GM21390 (cell line): ENCODE data around the gene TRAF3IP1.

Experiments
- ATAC-seq: cut with Tn5 transposase; IDR thresholded peaks from one replicate; pipeline ENCODE4 v1.9.1; 2021; ENCODE audit not compliant: unreplicated experiment

TRAF3IP1 gene

DNA sequence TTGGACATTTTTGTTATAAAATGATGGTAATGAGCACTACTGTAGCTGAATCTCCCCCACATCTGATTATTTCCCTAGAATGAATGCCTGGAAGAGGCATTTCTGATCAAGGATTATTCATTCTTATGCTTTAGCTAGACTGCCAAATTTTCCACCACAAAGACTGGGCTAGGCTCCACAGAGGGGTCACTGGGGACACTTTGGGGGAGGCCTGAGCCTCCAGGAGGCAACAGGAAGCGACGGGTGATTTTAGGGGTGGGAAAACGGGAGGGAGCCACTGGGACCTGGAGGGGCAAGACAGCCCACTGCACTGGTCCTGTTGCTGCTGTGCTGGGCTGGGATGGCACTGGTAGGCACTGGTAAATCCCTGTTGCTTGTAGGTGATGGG lies 104.0 kb downstream of the TRAF3IP1 start:
- ATAC-seq, result no peak

DNA sequence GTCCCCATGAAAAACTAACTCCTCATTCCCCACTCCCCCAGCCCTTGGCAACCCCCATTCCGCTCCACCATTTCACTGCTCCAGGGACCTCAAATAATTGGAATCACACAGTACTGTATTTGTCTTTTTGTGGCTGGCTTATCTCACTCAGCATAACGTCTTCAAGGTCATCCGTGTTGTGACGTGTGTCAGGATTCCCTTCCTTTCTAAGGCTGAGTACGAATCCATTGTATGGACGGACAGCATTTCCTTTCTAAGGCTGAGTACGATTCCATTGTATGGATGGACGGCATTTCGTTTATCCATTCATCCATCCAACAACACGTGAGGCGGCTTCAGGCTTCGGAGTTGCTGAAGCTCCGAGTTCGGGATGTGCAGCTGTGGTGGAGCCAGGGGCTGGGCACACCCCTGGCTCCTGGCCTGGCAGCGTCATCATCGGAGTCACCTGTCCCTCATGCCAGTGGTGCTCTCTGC lies 105.2 kb downstream of the TRAF3IP1 start:
- ATAC-seq, result no peak

DNA sequence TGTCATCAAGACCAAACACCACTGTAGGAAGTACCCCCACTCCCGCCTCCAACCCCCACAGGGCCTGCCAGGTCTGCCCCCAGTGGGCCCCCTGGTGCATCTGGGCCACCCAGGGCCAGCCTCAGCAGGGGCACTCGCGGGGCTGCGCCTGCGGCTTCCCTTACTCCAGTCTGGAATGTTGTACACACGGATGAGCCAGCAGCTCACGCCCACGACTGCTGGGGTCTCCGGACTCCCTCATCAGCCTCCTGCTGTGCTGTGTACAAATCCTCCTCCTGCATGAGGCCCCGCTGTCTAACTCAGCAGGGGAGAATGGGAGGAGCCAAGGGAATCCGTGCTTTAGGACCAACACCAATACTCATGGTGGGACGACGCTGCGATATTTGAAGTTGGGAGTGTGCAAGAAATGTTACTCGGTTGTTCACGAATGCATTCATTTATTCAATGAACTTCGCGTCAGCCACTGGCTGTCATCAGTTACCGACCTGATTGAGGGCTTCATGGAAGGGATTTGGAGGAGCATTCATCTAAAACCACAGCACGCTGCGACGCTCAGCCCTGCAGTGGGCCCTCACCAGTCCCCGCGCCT lies 105.8 kb downstream of the TRAF3IP1 start:
- peak; percentile 20 for ATAC-seq

DNA sequence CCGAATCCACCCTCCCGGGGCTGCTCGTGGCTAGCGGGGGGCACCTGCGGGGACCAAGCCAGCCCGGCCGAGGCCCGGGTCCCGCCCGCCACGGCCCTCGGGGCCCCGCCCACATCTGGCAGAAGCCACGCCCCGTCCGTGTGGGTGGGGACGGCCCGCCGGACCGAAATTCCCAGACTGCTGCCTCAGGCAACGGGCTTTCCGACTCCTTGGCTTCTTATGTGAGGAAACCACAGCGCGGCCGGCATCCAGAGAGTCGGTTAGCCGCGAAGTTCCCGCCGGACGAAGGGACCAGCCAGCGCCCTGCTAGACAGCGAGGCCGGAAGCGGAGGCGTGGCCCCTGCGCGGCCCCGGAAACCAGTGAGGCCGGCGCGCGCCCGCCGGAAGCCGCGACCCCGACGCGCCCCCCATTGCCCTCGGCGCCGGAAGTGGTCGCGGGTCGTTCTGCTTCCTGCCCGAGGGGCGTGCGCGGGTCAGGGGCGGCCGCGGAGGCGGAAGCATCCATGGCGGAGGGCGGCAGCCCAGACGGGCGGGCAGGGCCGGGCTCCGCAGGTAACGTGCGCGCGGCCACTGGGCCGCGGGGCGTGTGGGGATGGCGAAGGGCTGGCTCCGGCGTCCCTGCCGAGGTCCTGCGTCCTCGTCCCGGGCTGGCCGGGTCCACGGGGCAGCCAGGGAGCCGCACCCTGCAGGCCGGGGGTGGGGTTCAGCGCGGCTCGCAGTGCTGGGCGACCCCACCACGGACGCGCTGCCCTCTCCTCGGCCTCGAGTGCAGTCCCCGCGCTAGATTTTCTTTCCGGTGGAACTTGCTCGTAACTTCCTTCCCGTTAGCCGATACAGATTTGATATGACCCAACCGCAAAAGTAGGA lies 106.5 kb downstream of the TRAF3IP1 start, which contains the start of gene ASB1:
Gene ASB1 (plus strand): TSS at position 360 of the 867 bp plus-strand sequence. CDS start 144 bp downstream, at position 504.
- peak; percentile 84 for ATAC-seq

DNA sequence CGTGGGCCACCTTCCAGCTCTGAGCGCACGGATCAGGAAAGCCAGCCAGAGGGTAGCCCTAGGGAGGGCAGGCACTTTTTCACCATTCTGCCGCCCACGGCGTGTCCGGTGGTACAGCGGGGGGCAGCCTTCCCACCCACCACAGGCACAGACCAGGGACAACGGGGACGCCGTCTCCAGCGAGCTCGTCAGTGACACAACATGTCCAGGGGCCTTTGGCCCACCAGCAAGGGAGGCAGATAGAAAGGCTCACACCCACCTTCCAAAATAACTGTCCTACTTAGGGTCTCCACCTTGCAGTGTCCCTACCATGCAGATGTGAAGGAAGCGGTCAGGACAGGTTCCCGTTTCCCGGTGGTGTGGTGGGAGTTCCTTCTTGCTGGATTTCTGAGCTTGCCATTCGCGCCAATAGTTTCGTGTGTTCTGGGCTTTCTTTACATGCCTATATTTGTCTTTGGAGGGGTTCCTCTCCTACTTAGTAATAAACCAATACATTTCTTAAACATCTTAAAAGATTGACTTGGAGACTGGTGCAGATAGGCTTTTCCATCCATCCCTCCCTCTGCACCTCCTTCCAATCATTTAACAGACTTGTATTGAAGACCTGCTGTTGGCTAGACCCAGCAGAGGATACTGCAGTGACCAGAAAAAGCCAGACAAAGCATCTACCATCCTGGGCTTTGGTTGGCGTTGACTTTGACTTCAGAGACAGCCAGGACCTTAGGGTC lies 107.3 kb downstream of the TRAF3IP1 start:
- ATAC-seq, result peak; percentile 14

DNA sequence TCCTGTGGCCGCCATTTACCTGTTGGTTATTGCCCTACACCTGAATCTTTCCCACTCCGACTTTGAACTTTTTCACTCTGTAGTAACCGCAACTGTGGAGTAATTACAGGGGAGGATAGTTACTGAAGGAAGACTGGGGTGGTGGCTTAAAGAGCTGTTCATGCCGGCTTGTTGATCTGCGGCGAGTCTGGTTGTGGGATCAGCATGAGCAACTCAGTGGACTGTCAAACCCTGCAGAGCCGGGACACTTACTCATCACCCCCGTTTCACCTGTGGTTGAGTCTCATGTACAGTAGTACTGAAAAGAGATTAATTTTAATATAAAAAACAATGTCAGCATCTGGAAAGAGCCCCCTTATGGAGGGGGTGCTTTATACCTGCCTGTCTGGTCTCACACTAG lies 108.5 kb downstream of the TRAF3IP1 start:
- no peak for ATAC-seq

DNA sequence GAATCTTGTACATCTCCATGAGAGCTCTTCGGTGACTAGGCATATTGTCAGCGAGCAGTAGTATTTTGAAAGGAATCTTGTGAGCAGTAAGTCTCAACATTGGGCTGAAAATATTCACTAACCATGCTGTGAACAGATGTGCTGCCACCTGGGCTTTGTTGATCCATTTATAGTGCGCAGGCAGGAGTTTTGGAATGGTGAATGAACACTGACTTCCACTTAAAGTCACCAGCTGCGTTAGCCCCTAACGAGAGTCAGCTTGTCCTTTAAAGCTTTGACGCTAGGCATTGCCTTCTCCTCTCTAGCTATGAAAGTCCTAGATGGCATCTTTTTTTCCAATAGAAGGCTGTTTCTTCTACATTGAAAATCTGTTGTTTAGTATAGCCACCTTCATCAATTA lies 110.5 kb downstream of the TRAF3IP1 start:
- ATAC-seq, result no peak

DNA sequence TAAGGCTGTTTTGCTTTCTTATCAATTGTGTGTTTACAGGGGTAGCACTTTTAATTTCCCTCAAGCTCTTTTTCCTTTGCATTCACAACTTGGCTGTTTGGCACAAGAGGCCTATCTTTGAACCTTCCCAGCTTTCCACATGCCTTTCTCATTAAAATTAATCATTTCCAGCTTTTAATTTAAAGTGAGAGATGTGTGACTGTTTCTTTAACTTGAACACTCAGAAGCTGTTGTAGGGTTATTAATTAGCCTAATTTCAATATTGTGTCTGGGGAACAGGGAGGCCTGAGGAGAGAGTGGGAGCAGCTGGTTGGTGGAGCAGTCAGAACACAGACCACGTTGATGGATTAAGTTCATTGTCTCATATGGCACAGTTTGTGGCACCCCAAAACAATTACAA lies 111.1 kb downstream of the TRAF3IP1 start:
- ATAC-seq, result no peak

DNA sequence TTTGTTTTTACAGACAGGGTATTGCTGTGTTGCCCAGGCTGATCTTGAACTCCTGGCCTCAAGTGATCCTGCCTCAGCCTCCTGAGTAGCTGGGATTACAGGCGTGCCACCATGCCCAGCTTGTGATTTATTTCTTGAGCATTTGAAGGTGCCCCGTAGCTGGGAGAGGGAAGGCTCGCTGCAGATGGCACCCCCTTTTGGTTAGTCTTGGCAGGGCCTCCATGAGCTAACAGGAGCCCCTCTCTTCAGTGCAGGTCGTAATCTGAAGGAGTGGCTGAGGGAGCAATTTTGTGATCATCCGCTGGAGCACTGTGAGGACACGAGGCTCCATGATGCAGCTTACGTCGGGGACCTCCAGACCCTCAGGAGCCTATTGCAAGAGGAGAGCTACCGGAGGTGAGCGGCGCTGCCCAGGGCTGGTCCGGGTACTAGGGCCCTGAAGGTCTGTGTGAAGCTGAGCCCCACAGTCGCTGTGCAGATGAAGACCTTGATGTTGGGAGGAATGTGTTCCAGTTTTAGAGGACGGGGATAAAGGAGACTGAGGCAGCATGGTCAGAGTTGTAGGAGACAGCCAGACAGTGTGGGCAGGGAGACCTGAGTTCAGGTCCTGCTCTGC lies 113.1 kb downstream of the TRAF3IP1 start:
- no peak for ATAC-seq

DNA sequence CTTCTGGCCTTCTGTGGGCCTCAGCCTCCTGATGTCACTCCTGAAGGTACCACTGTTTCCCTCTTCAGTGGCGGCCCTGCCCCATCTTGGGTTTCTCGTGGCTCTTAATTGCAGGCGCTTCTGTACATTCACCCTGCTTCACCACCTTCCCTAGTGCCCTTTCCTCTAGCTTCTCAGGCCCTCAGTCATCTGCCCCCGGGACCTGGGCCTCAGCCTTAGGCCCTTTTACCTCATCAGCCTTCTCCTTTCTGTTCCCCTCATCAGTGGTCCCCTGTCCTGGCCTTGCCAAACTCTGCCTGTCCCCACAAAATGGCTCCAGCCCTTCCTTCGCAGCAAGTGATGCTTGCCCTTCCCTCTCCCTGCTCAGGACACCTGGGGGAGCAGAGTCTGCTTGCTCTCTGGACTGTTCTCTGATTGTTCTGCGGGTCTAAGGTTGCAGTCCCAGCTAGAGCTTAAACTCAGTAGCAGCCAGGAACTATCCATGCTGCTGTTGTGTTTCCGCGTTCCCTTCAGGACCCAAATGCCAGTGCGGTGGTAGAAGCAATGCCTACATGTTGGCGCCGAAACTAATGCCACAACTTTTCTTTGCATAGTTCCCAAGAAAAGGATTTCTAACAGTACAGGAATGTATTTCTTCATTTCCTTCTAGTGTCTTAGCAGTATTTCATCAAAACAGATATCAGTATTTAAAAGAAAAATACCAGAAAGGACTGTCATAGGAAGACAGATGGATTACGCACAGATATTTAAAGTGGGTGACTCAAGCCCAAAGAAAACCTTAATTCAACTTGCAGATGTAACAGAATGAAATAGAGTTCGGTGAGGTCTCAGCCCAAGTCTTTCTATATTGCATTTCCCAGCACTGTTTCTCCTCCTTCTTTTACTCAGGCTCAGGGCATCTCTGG lies 113.9 kb downstream of the TRAF3IP1 start:
- ATAC-seq, result no peak

DNA sequence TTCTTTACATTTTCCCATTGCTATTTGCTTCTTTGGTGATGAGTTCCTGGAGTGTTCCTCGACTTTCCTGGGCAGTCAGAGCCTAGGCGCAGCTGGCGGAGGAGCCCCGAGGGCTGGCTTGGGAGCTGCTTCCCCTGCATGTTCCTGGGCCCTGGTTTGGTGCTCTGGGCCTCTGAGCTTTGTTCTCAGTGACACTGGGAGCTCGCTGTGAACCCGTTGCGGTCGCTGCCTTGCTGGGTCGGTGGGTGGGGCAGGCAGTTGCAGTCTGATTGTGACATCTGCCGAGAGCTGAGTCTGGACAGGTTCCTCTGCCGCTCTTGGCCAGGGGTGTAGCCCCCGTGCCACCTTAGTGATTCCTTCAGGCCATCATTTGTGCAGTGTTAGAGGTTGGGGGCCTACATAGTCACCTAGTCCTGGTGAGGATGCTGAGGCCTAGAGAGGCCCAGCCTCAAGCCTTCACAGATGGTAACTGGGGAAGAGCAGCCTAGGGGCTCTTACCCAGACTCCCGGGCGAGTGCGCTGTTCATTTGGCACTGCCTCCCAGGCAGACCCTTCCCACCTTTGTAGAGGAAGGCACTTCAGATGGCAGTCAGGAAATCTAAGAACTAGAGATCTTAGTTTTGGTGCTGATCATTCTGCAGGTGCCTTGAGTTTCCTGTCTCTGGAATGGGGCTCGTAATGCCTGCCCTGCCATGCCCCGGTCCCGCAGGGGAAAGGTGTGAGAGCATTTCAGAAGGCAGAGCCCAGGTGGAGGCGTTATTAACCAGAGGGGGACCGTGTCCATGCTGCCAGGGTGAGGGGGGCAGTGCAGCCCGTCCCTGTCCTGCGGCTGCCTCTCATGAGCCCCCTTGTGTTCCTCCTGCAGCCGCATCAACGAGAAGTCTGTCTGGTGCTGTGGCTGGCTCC lies 114.8 kb downstream of the TRAF3IP1 start:
- ATAC-seq, result no peak

DNA sequence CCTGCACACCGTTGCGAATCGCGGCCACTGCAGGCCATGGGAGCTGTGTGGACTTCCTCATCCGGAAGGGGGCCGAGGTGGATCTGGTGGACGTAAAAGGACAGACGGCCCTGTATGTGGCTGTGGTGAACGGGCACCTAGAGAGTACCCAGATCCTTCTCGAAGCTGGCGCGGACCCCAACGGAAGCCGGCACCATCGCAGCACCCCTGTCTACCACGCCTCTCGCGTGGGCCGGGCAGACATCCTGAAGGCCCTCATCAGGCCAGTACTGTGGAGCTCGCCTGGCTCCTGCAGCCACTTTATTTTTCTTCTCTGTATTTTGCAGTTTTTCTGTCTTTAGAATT lies 115.4 kb downstream of the TRAF3IP1 start:
- ATAC-seq, result no peak

DNA sequence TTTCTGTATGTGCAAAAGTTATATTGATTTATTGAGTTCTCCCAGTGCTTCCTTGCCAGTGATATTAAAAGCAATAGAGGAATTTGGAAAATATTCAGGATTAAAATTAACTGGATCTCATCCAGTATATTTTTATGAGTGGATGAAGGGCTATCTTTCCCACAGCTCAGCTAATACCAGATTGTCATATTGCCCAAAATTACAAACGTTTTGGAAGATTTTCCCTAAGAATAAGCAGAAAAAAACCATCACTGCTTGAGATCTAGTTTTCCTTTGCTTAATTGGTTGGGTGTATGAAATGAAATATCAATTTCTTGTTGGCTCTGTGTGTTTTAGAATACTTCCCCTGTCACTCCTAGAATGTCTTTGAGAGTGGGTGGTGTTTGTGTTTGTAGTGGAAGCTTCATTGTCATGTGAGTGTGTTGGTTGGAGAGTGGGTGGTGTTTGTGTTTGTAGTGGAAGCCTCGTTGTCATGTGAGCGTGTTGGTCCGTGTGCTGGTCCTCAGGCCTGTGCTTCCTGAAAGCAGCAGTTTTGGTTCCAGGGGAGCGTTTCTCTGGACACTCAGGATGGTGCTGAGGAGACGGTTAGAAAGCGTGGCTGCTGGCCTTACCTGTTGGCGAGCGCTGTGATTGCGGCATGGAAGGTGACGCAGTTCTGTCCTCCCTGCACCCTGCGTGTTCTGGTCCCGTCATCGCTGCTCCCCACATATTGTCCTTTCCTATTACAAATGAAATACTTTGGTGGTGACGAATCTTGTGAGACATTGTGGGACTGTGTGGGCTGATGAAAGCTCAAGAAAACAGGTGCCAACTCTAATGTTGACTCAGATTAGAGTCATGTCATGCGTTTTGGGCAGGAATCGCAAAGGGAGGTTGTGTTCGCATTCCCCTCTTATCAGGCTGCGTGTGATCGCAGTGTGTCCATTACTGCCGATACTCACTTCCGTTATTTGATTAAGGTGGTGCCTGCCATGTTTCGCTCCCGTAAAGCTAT lies 118.8 kb downstream of the TRAF3IP1 start:
- no peak for ATAC-seq

DNA sequence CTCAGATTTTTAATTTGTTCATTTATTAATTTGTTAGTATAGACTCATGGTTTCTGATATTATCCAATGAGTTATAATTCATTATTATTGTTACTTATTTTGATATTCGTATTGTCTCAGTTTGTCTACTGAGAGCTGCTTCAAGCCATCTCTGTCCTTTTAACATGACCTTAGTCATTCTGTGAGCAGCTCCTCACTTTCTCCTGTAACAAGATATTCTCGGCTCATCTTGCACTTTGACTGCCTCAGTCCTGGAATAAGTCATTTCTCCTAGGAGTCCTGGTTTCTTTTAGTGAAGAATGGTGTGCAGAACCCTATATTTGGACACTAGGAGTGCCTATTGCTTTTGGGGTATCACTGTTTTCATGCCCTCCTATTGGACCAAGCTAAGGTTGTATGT lies 119.6 kb downstream of the TRAF3IP1 start:
- ATAC-seq, result no peak

DNA sequence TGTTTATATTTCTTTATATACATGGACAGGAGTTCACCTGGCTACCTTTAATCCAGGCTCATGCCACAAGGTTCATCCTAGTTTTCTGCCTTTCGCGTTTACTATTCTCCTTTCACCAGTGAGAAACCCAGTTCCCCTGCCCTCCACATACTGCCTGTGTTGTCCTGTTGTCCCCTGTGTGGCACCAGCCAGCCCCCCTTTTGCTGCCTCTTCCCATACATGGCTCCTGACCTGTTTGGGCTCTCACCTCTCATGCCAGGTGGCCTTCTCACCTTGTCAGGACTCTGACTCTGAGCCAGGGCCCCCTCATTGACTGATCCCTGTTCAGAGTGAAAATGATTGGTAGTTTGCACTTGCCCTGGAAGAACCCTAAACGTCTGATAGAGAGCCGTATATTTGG lies 120.0 kb downstream of the TRAF3IP1 start:
- no peak for ATAC-seq

DNA sequence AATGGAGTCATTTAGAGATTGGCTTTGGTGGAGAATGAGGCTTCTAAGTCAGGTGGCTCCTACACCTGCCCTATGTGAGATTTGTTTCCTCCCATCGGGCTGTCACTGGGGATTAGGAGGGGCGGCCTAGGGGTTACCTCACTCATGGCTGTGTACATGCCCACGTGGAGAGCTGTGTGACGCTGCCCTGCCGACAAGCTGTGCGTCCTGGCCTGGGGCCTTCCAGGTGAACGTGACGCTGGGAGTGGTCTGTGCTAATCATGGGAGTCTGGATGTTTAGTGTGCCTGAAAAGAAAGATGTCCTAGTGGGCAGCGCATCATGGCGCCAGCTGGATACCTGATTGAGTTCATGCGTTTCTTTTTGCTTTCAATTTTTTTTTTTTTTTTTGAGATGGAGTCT lies 120.4 kb downstream of the TRAF3IP1 start:
- no peak for ATAC-seq

DNA sequence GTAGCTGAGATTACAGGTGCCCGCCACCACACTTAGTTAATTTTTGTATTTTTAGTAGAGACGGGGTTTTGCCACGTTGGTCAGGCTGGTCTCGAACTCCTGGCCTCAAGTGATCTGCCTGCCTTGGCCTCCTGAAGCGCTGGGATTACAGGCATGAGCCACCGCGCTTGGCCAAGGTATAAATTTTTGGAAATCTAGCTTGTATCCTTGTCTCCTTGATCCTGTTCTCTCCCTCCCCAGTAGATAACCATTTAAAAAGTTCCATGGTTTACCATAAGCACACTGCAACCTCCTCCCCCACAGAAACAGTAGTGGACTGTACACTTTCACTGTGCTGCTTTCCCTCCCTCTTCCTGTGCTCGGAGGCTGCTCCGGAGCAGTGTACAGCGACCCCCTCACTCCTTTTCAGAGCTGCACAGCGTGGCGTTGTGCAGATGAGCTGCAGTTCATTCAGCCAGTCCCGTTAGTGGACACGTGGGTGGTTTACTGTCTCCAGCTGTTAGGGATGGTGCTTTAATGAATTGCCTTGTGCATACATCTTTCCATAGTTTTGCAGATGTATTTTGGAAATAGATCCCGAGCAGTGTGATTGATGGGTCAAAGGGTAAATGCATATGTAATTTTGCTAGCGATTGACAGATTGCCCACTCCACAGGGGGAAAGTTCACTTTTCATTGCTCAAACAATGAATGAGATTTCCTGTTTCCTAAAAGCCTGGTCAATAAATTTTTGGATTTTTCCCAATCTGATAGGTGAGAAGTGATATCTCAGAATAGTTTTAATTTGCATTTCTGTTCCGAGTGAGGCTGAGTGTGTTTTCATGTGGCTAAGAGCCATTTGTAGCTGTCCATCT lies 121.2 kb downstream of the TRAF3IP1 start:
- no peak for ATAC-seq
